Measurements from ENCODE around the gene GPR17. TPM values are rescaled to one million over a fixed set of nuclear protein-coding genes. Genes with fewer than 3 reads are reported as not detected.
A peak's percentile ranks its signal among the peaks of the same experiment; 100 is the strongest.

Gene GPR17
- total and polyA plus RNA-seq, 8 donors = 0.24 to 3.6 (median 1.1) TPM

DNA sequence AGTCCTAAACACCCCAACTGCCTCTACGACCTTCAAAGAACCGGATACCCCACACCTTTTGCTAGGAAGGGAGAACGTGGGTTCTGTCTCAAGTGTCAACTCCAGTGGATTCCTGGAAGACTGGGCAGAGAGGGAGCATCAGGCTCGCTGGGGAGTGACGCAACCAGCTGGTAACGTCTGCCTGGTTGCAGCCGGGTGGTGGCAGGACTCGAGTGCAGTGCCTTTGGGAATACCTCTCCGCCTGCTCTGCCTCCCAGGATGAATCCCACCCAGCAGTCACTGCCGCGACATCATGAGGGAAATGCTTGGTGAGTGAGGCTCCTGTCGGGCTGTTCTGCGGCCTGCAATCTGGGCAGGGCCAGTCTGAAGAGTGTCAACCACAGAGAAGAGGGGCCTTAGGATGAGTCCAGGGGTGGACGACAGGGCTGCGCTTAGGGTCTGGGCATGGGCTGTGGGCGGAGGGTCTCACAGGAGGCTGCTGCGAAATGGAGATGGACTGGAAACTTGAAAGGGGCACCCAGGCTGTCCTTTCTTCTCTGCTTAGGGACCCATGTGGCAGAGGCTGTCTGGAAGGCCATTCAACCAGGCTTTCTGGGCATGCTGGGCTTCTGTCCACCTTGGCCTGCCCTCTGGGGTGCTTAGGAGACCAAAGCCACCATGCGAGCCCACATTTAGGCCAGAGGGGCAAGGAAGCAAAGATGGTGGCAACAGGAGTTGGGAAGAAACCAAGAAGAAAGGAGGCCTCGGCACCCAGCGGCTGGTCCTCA lies 12.9 kb downstream of the GPR17 start:
- DNase-seq (peak in 2 of 4 donors; percentile 28 to 60), ATAC-seq (no peak)
- H3K4me3 ChIP-seq = no peak overlapping the region
- H3K27me3 ChIP-seq = peaks cover 2 to 10% of the 10 kb centered on the region in 2 donors
- H3K36me3 ChIP-seq = peaks cover 0 to 28% of the 10 kb centered on the region in 2 donors
- TF ChIP-seq, protein P1, sequence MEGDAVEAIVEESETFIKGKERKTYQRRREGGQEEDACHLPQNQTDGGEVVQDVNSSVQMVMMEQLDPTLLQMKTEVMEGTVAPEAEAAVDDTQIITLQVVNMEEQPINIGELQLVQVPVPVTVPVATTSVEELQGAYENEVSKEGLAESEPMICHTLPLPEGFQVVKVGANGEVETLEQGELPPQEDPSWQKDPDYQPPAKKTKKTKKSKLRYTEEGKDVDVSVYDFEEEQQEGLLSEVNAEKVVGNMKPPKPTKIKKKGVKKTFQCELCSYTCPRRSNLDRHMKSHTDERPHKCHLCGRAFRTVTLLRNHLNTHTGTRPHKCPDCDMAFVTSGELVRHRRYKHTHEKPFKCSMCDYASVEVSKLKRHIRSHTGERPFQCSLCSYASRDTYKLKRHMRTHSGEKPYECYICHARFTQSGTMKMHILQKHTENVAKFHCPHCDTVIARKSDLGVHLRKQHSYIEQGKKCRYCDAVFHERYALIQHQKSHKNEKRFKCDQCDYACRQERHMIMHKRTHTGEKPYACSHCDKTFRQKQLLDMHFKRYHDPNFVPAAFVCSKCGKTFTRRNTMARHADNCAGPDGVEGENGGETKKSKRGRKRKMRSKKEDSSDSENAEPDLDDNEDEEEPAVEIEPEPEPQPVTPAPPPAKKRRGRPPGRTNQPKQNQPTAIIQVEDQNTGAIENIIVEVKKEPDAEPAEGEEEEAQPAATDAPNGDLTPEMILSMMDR (IDR thresholded peaks at IDR 0.05) = no peak
- H3K9me3 ChIP-seq = no peaks in the 10 kb centered on the region
- H3K4me1 ChIP-seq = peaks cover 3 to 42% of the 10 kb centered on the region in 2 donors
- intact Hi-C loops (cut with DNase I) = no loop called here
- H3K27ac ChIP-seq = peak overlapping the region; percentile 19 to 77

GRCh38 chr2:127659408-127660290 lies 13.7 kb downstream of the GPR17 start:
- ATAC-seq (peak; percentile 7), DNase-seq (peak in 2 of 4 donors; percentile 31 to 53)
- Histone ChIP-seq H3K9me3 (no peaks in the 10 kb centered on the region), H3K36me3 (peaks cover 0 to 22% of the 10 kb centered on the region in 2 donors), H3K4me1 (peaks cover 3 to 50% of the 10 kb centered on the region in 2 donors), H3K4me3 (no peak overlapping the region), H3K27ac (peak overlapping the region; percentile 39 to 77), H3K27me3 (peaks cover 3 to 18% of the 10 kb centered on the region in 2 donors)
- TF ChIP-seq, protein P1 (IDR thresholded peaks at IDR 0.05) = no peak
- intact Hi-C loops (cut with DNase I) = no loop called here

DNA sequence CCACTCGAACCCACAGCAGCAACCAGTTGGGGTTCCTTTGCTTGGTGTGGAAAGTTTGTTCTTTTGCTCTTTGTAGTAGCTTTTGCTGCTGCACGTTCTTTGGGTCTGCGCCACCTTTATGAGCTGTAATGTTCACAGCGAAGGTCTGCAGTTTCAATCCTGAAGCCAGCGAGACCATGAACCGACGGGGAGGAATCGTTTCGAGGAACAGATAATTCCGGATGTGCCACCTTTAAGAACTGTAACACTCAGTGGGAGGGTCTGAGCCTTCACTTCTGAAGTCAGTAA lies 14.3 kb downstream of the GPR17 start:
- DNase-seq (no peak), ATAC-seq (no peak)
- no peaks in the 10 kb centered on the region for H3K9me3 ChIP-seq
- no peak overlapping the region for H3K4me3 ChIP-seq
- H3K4me1 ChIP-seq = peaks cover 3 to 48% of the 10 kb centered on the region in 2 donors
- H3K27me3 ChIP-seq = peaks cover 3 to 24% of the 10 kb centered on the region in 2 donors
- peaks cover 0 to 22% of the 10 kb centered on the region in 2 donors for H3K36me3 ChIP-seq
- intact Hi-C loops (cut with DNase I) = no loop called here
- peak overlapping the region in 1 of 2 donors; percentile 70 for H3K27ac ChIP-seq
- TF ChIP-seq, protein P1 (IDR thresholded peaks at IDR 0.05) = no peak

- Histone ChIP-seq H3K27me3 (peaks cover 3 to 33% of the 10 kb centered on the region in 2 donors), H3K27ac (peak overlapping the region; percentile 56 to 70), H3K4me1 (peaks cover 3 to 43% of the 10 kb centered on the region in 2 donors), H3K4me3 (no peak overlapping the region), H3K36me3 (peaks cover 0 to 22% of the 10 kb centered on the region in 2 donors), H3K9me3 (no peaks in the 10 kb centered on the region)
- DNase-seq (no peak), ATAC-seq (no peak)
- TF ChIP-seq, protein P1 (IDR thresholded peaks at IDR 0.05) = no peak
- intact Hi-C loops (cut with DNase I) = no loop called here
Measured at GRCh38 chr2:127661072-127661649, 15.2 kb downstream of the GPR17 start.

All from left lung (tissue), 10 donors.